GM12892 (cell line): ENCODE data around the gene TCF15.

Experiments
- POLR2A ChIP-seq: IDR thresholded peaks from 2 replicates; pipeline ENCODE4 v1.6.1; 2011; ENCODE audit warnings: low read depth, low read length, control low read depth
- POLR2AphosphoS5 ChIP-seq: IDR thresholded peaks from 2 replicates; pipeline ENCODE4 v1.6.1; 2011; ENCODE audit warnings: low read depth, low read length, control low read depth
- TAF1 ChIP-seq: IDR thresholded peaks from 2 replicates; pipeline ENCODE4 v1.6.1; 2011; ENCODE audit warnings: low read depth, mild to moderate bottlenecking, control low read depth, low read length, borderline replicate concordance

DNA sequence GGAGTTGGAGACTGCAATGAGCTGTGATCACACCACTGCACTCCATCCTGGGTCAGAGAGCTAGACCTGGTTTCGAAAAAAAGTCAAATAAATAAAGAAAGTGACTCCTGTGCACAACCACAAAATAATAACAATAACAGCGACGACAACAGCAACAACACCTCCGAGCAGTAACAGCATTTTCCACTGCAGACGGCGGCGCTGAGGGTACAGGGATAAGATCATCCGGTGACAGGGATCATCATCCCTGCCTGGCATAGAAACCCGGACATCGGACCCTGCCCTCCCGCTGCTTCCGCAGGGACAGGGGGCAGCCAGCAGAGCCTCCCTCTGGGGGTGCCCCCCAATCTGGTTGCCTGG is 31.4 kb upstream of the TCF15 start:
- no peak for TF ChIP-seq POLR2A
- no peak for TF ChIP-seq POLR2AphosphoS5
- TF ChIP-seq TAF1, result no peak
